Gastroesophageal sphincter (tissue), 3 donors: ENCODE measurements around the gene LRP10.
"Not testable (repeated sequence)": the region's sequence is repeated elsewhere in the genome, so short reads cannot be mapped to it uniquely, and the experiment has no call there.

ENCODE experiments used
- EP300 ChIP-seq: sonication (generic); formaldehyde crosslinking; IDR thresholded peaks from one replicate; pipeline ENCODE4 v1.6.1; 2017; ENCODE audit warnings: antibody characterized with exemption, mild to moderate bottlenecking
- POLR2A ChIP-seq, 2 donors: fragments of 450-650 bp; IDR thresholded peaks; one replicate each; pipeline ENCODE4 v1.6.1; 2017; ENCODE audit warnings: antibody characterized with exemption in 2 of 2, mild to moderate bottlenecking in 2 of 2, moderate library complexity in 1 of 2
- POLR2AphosphoS5 ChIP-seq: sonication (generic); formaldehyde crosslinking; IDR thresholded peaks from one replicate; pipeline ENCODE4 v1.6.1; 2017; ENCODE audit warnings: antibody characterized with exemption
- TF ChIP-seq, protein P1 (sequence below), 4 experiments: fragments of 200-600 bp in 2 of 4; fragments of 450-650 bp in 2 of 4; sonication (generic) in 1 of 4; IDR thresholded peaks; one replicate each; pipeline ENCODE4 v1.5.1; 2017 to 2019; ENCODE audit warnings: antibody characterized with exemption in 4 of 4, mild to moderate bottlenecking in 2 of 4, moderate library complexity in 2 of 4

- TF ChIP-seq, protein P1, sequence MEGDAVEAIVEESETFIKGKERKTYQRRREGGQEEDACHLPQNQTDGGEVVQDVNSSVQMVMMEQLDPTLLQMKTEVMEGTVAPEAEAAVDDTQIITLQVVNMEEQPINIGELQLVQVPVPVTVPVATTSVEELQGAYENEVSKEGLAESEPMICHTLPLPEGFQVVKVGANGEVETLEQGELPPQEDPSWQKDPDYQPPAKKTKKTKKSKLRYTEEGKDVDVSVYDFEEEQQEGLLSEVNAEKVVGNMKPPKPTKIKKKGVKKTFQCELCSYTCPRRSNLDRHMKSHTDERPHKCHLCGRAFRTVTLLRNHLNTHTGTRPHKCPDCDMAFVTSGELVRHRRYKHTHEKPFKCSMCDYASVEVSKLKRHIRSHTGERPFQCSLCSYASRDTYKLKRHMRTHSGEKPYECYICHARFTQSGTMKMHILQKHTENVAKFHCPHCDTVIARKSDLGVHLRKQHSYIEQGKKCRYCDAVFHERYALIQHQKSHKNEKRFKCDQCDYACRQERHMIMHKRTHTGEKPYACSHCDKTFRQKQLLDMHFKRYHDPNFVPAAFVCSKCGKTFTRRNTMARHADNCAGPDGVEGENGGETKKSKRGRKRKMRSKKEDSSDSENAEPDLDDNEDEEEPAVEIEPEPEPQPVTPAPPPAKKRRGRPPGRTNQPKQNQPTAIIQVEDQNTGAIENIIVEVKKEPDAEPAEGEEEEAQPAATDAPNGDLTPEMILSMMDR (IDR thresholded peaks at IDR 0.05) = not testable (repeated sequence)
- not testable (repeated sequence) for TF ChIP-seq POLR2A (IDR thresholded peaks at IDR 0.05); POLR2AphosphoS5; EP300
Measured at GRCh38 chr14:22854296-22854695, 17.2 kb upstream of the LRP10 start.
